ENCODE results near the gene GRM5. TPM values are rescaled to one million over a fixed set of nuclear protein-coding genes. Genes with fewer than 3 reads are reported as not detected.
"Not testable (repeated sequence)": the region's sequence is repeated elsewhere in the genome, so short reads cannot be mapped to it uniquely, and the experiment has no call there.

The GRM5 gene
- total RNA-seq, 1 donor from 2014 or later, result not detected

- Mint-ChIP-seq H3K27ac (peak overlapping the region; percentile 43), H3K9me3 (peaks cover 16% of the 10 kb centered on the region), H3K4me1 (peaks cover 29% of the 10 kb centered on the region), H3K4me3 (peak overlapping the region; percentile 45)
- intact Hi-C loops (cut with micrococcal nuclease), result loop anchor here (10.0 kb wide), 1 partner anchor 670 kb away; the partner anchor contains the start of gene RAB38
- H3K36me3 Mint-ChIP-seq (ENCODE audit: low read depth); H3K27me3 Mint-ChIP-seq: not testable (repeated sequence)
- peak; percentile 75 for DNase-seq
These were observed 220.8 kb downstream of the GRM5 start for GRCh38 chr11:88844941-88845340.

DNA sequence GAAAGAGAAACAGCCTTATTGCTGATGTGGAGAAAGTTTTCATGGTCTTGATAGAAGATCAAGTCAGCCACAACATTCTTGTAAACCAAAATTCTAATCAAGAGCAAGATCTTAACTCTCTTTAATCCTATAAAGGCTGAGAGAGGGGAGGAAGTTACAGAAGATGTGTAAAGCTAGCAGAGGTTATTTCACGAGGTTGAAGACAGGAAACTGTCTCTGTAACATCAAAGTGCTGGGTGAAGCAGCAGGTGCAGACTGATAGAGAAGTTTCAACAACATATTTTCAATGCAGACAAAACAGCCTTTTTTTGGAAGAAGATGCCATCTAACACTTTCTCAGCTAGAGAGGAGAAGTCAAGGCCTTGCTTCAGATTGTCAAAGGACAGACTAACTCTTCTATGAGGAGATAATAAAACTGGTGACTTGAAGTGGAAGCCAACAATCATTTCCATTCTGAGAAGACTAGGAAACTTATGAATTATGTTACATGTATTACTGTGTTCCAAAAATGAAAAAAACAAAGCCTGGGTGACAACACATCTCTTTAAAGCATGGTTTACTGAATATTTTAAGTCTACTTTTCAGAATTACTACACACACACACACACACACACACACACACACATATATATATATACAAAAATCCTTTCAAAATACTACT, 221.9 kb downstream of the GRM5 start:
- not testable (repeated sequence) for H3K36me3 Mint-ChIP-seq (ENCODE audit: low read depth); H3K27me3 Mint-ChIP-seq
- Mint-ChIP-seq H3K4me1 (peaks cover 29% of the 10 kb centered on the region), H3K4me3 (peak overlapping the region; percentile 4), H3K9me3 (peaks cover 12% of the 10 kb centered on the region), H3K27ac (peak overlapping the region; percentile 65)
- peak; percentile 81 for DNase-seq
- intact Hi-C loops (cut with micrococcal nuclease), result loop anchor here (10.0 kb wide), 1 partner anchor 669 kb away; the partner anchor contains the start of gene RAB38

DNA sequence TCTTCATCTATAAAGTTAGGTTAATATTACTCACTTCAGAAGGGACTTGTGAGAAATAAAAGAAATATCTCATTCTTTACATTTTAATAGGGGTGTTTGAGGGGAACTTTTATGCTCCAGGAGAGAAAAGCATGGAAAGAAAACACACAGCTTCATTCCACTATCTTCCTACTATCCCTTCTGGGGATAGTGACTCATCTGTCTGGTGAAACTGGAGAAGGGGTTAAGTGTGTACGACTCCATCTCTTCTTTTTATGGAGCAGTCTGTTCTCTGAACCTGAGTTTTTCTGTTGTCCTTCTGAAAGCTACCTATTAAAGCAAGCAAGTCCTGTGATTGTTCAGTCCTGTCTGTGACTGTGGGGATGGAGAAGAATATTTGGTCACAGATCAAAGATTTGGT, 227.6 kb downstream of the GRM5 start:
- H3K27ac Mint-ChIP-seq; H3K4me3 Mint-ChIP-seq; H3K27me3 Mint-ChIP-seq; H3K36me3 Mint-ChIP-seq (ENCODE audit: low read depth); H3K4me1 Mint-ChIP-seq; DNase-seq; intact Hi-C loops (cut with micrococcal nuclease): not testable (repeated sequence)
- H3K9me3 Mint-ChIP-seq, result peaks cover 12% of the 10 kb centered on the region

GRCh38 chr11:88835709-88836108, 230.1 kb downstream of the GRM5 start:
- H3K36me3 Mint-ChIP-seq (ENCODE audit: low read depth); intact Hi-C loops (cut with micrococcal nuclease); H3K4me3 Mint-ChIP-seq; H3K27me3 Mint-ChIP-seq; H3K4me1 Mint-ChIP-seq; H3K27ac Mint-ChIP-seq; H3K9me3 Mint-ChIP-seq; DNase-seq: not testable (repeated sequence)

DNA sequence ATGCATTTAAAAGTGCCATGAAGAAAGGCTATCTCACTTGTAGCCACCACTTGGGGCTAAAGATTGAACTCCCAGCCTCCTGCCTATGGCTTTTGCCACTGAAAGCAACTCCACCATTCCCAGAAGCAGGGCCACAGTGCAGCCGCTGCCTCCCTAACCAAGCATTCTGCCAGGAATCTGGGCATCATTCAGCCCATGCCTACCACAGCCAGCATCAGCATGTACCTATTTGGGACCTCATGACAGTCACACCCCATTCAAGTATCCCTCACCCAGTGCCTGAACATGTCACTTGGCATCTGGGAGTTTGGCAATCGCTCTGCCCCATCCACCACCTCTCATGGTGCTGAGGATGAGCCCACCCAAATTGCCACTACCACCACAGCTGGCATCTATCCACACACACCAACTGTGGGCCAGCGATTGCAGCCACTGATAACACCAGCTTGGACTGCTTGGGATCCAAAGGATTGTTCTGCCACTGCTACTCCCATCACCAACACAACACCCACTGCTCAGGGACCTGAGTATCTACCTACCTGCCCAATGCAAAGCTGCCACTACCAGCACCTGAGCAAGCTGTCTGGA, 234.4 kb downstream of the GRM5 start:
- no peak for DNase-seq
- Mint-ChIP-seq H3K9me3 (no peaks in the 10 kb centered on the region), H3K4me3 (no peak overlapping the region), H3K27me3 (peaks cover 4% of the 10 kb centered on the region), H3K4me1 (no peaks in the 10 kb centered on the region), H3K36me3 (ENCODE audit: low read depth) (no peaks in the 10 kb centered on the region), H3K27ac (no peak overlapping the region)
- intact Hi-C loops (cut with micrococcal nuclease), result no loop called here

GRCh38 chr11:88827018-88827676, 238.6 kb downstream of the GRM5 start:
- intact Hi-C loops (cut with micrococcal nuclease), result no loop called here
- H3K4me1 Mint-ChIP-seq, result no peaks in the 10 kb centered on the region
- H3K36me3 Mint-ChIP-seq (ENCODE audit: low read depth), result no peaks in the 10 kb centered on the region

DNA sequence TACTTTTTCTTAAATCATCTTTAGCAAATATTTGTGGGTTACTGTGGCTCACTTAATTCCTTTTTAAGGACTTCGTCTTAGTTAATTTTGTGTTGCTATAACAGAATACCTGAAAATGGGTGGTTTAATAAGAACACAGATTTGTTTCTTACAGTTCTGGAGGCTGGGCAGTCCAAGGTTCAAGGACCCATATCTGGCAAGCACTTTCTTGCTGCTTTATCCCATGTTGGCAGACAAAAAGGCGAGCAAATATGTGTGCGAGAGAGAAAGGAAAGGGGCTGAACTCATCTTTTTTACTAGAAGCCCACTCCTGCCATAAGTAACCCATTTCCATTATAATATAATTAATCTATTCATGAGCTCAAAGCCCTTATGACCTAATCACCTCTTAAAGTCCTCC, 246.2 kb downstream of the GRM5 start:
- H3K9me3 Mint-ChIP-seq, result no peaks in the 10 kb centered on the region
- no peaks in the 10 kb centered on the region for H3K36me3 Mint-ChIP-seq (ENCODE audit: low read depth)
- H3K27ac Mint-ChIP-seq, result no peak overlapping the region
- intact Hi-C loops (cut with micrococcal nuclease), result no loop called here
- no peak overlapping the region for H3K4me3 Mint-ChIP-seq
- peaks cover 3% of the 10 kb centered on the region for H3K27me3 Mint-ChIP-seq
- no peak for DNase-seq
- no peaks in the 10 kb centered on the region for H3K4me1 Mint-ChIP-seq

More at GRCh38 chr11:88827018-88827676, 238.6 kb downstream of the GRM5 start:
- Mint-ChIP-seq H3K27me3 (peaks cover 6% of the 10 kb centered on the region), H3K4me3 (no peak overlapping the region), H3K9me3 (no peaks in the 10 kb centered on the region), H3K27ac (no peak overlapping the region)
- no peak for DNase-seq

DNA sequence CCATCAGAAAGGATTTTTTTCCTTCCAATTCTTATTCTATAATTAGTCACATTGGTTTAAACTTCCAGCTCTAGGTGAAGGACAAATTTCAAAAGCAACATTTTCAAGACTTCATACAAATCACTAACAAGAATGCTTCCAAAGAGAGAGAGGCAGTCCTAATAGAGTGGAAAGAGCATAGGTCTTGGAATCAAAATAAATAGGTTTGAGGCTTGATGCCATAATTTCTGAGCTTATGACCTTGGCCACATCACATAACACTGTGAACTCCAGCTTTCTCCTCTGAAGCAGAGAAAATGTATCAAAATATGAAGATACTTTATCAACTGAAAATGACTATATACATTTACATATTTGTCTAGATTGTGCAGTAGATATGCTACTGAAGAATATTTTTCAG, 246.8 kb downstream of the GRM5 start:
- intact Hi-C loops (cut with micrococcal nuclease), result no loop called here
- H3K4me1 Mint-ChIP-seq, result no peaks in the 10 kb centered on the region
- no peaks in the 10 kb centered on the region for H3K36me3 Mint-ChIP-seq (ENCODE audit: low read depth)
- no peak overlapping the region for H3K4me3 Mint-ChIP-seq
- H3K27ac Mint-ChIP-seq, result no peak overlapping the region
- DNase-seq, result no peak
- no peaks in the 10 kb centered on the region for H3K9me3 Mint-ChIP-seq
- peaks cover 3% of the 10 kb centered on the region for H3K27me3 Mint-ChIP-seq

DNA sequence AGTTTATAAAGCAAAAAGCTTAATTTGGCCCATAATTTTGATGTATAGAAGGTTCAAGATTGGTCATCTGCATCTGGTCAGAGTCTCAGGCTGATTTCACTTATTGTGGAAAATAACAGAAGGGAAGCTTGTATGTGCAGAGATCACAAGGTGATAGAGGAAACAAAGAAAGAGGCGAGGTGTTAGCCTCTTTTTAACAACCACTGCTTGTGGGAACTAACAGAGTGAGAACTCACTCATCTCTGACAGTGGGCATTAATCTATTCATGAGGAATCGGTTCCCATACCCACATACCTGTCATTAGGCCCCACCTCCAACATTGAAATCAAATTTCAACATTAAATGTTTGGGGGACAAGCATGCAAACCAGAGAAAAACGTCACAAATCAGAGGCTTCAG, 250.3 kb downstream of the GRM5 start:
- no peak for DNase-seq
- Mint-ChIP-seq H3K4me1 (peaks cover 4% of the 10 kb centered on the region), H3K27ac (no peak overlapping the region), H3K36me3 (ENCODE audit: low read depth) (no peaks in the 10 kb centered on the region), H3K4me3 (no peak overlapping the region), H3K9me3 (peaks cover 3% of the 10 kb centered on the region), H3K27me3 (peaks cover 7% of the 10 kb centered on the region)
- intact Hi-C loops (cut with micrococcal nuclease), result no loop called here

- Mint-ChIP-seq H3K27ac (no peak overlapping the region), H3K4me3 (no peak overlapping the region), H3K36me3 (ENCODE audit: low read depth) (no peaks in the 10 kb centered on the region), H3K4me1 (peaks cover 4% of the 10 kb centered on the region), H3K27me3 (peaks cover 7% of the 10 kb centered on the region), H3K9me3 (peaks cover 3% of the 10 kb centered on the region)
- intact Hi-C loops (cut with micrococcal nuclease), result no loop called here
- no peak for DNase-seq
These were observed 251.7 kb downstream of the GRM5 start for GRCh38 chr11:88814076-88814475.

DNA sequence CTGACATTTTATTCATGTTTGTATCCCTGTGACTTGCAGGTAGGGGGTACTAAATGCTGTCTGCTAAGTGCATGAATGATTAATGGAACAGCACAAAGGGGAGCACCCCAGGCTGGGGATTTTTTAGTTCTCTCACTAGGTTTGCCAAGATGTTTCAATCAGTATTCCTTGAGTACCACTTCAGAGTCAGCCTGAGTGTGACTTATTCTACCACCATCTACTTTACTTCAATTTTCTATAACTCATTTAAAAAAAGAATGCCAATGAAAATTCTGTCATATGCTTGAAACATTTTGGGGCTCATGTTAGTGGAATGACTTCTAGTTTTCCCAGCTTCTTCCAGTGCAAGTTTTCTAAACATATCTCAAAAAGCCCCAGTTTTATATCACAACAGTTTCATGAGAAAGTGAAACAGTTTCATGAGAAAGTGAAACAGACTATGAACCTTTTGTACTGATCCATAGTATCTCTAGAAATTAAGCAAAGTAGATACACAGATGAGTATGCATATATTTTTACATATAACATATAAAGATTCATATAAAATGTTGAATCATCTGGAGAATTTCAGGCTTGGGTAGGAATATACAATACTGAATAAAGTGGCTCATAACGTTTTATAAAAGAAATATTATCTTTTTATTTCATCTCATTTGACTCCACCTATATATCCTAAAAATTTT, 252.4 kb downstream of the GRM5 start:
- no peak overlapping the region for H3K4me3 Mint-ChIP-seq
- H3K36me3 Mint-ChIP-seq (ENCODE audit: low read depth), result no peaks in the 10 kb centered on the region
- no peak overlapping the region for H3K27ac Mint-ChIP-seq
- H3K27me3 Mint-ChIP-seq, result peaks cover 7% of the 10 kb centered on the region
- intact Hi-C loops (cut with micrococcal nuclease), result no loop called here
- peaks cover 3% of the 10 kb centered on the region for H3K9me3 Mint-ChIP-seq
- no peak for DNase-seq
- peaks cover 4% of the 10 kb centered on the region for H3K4me1 Mint-ChIP-seq

DNA sequence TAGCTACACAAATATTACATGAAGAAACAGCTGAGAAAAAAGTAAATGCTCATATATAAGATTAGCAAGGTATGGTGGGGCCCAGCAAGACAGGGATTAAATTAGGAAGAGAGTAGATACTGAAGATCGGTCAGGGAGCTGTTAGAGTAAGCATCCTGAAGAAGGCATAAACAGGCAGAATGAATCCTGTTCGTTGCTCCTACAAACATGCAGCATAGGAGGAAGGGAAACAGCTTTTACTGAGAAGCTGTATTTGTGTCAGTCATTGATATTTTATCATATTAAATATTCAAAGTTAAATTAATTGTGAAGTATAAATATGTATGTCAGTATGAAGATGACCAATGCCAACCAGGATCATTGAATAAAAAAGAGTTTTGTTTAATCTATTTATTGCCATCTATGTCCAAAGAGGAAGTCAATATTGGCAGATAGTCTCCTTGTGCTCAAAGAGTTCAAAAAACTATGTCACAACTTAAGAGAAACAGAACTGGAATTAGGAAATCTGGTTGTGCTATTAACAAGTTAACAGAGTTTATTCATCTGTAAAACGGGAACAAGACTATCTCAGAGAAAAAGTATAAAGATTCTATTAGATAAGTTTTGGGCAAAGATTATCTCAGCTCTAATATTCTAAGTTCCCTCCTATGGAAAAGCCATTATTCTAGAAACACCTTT, 255.2 kb downstream of the GRM5 start:
- intact Hi-C loops (cut with micrococcal nuclease), result no loop called here
- H3K4me3 Mint-ChIP-seq, result no peak overlapping the region
- peaks cover 4% of the 10 kb centered on the region for H3K4me1 Mint-ChIP-seq
- H3K27ac Mint-ChIP-seq, result no peak overlapping the region
- H3K27me3 Mint-ChIP-seq, result peaks cover 10% of the 10 kb centered on the region
- no peak for DNase-seq
- H3K9me3 Mint-ChIP-seq, result peaks cover 3% of the 10 kb centered on the region
- no peaks in the 10 kb centered on the region for H3K36me3 Mint-ChIP-seq (ENCODE audit: low read depth)

DNA sequence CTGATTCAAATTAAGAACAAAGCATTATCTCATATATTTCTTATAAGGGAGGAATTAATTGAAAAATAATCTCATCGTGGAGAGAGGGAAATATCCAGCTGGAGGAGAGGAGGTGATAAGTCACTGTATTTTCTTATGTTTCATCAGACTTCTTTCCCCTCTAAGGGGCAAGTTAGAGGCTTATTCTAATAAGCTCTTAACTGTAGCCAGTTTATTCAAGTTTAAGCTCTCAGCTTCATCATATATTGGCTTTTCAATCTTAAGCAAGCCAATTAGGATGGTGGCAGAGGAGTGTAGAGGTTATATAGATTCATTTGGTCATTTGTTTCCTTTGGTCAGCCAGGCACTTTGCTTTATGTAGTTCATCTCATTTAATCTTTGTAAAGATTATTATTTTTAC, 256.7 kb downstream of the GRM5 start:
- no peak for DNase-seq
- H3K4me1 Mint-ChIP-seq, result peaks cover 4% of the 10 kb centered on the region
- no peak overlapping the region for H3K4me3 Mint-ChIP-seq
- H3K27ac Mint-ChIP-seq, result no peak overlapping the region
- intact Hi-C loops (cut with micrococcal nuclease), result no loop called here
- peaks cover 10% of the 10 kb centered on the region for H3K27me3 Mint-ChIP-seq
- no peaks in the 10 kb centered on the region for H3K36me3 Mint-ChIP-seq (ENCODE audit: low read depth)
- peaks cover 3% of the 10 kb centered on the region for H3K9me3 Mint-ChIP-seq

Measured in activated CD4-positive, alpha-beta T cell treated with anti-CD3 and anti-CD28 coated beads, Interleukin-2, amount 10 ng/mL, durations not matched to agents 24 days and 14 days (primary cell).